Measurements from ENCODE around the gene GAREM1. TPM values are rescaled to one million over a fixed set of nuclear protein-coding genes. Genes with fewer than 3 reads are reported as not detected.

GAREM1 gene
- total RNA-seq, 1 experiment from 2014 or later, result 11.1 TPM

DNA sequence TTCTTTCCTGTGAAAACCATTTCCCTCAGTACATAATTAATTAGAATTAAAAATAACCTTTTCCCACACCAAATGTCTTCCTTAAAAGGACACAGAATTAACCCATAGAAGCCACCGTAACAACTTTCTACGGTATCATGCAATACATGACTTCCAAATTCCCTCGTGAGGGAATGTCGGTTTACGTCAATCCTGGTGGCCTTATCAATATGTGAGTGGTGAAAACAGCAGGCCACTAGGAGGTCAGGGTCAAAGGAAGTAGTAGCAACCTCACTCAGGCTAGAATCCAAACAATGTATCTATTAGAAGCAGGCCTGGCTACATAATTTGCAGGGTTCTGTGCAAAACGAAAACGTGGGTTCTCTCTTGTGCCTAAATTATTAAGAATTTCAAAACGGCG is 112.2 kb downstream of the GAREM1 start:
- Histone ChIP-seq H3K9me2 (ENCODE audit: insufficient read depth) (no peaks in the 10 kb centered on the region), H3K36me3 (ENCODE audit: control insufficient read depth in 1 of 2, insufficient read depth in 2 of 2, low read length in 2 of 2) (no peaks in the 10 kb centered on the region), H4K20me1 (ENCODE audit: insufficient read depth) (no peaks in the 10 kb centered on the region), H3K79me2 (ENCODE audit: insufficient read depth, low read length) (no peaks in the 10 kb centered on the region), H3K9ac (ENCODE audit: low read length) (no peak overlapping the region), H3K27ac (ENCODE audit: low read depth, low read length) (no peak overlapping the region), H3K4me1 (ENCODE audit: control insufficient read depth in 1 of 2, insufficient read depth in 2 of 2, low read length in 2 of 2) (no peaks in the 10 kb centered on the region), H3K4me2 (ENCODE audit: low read length) (no peak overlapping the region), H3K9me3 (ENCODE audit: control insufficient read depth in 1 of 2, insufficient read depth in 1 of 2, low read depth in 1 of 2, low read length in 2 of 2) (no peaks in the 10 kb centered on the region), H2AFZ (ENCODE audit: low read depth, low read length, poor library complexity, severe bottlenecking) (no peak overlapping the region), H3K4me3 (replicated peaks in 1 of 2; ENCODE audit: low read depth in 1 of 2, low read length in 2 of 2) (no peak overlapping the region), H3K27me3 (ENCODE audit: insufficient read depth, low read length) (no peaks in the 10 kb centered on the region)
- intact Hi-C loops (cut with micrococcal nuclease), result no loop called here
- POLR2A ChIA-PET, result no interaction called here
- RAD21 ChIA-PET (ENCODE audit: low non-redundant PET in 1 of 2, low total read pairs in 2 of 2, uncharacterized antibody in 2 of 2, unreplicated experiment in 2 of 2), result no interaction called here
- BruUV-seq (replicated peaks), result no TSS peak
- TF ChIP-seq ZFX (IDR thresholded peaks at IDR 0.05) (no peak), SIN3A (IDR thresholded peaks at IDR 0.05; ENCODE audit: low read depth) (no peak), SRF (IDR thresholded peaks at IDR 0.05; ENCODE audit: low read depth) (no peak), EZH2phosphoT487 (IDR thresholded peaks at IDR 0.05; ENCODE audit: borderline replicate concordance) (no peak), FOSL1 (IDR thresholded peaks at IDR 0.05; ENCODE audit: low read depth) (no peak), EGR1 (IDR thresholded peaks at IDR 0.05; ENCODE audit: low read depth) (no peak), TCF7L2 (IDR thresholded peaks at IDR 0.05; ENCODE audit: borderline replicate concordance, extremely low read depth, insufficient read depth, insufficient read length) (no peak), ZNF274 (IDR thresholded peaks at IDR 0.05; ENCODE audit: low read depth, low read length) (no peak), POLR2A (IDR thresholded peaks at IDR 0.05; ENCODE audit: borderline replicate concordance, extremely low read depth, insufficient read depth, insufficient read length) (no peak), ELF1 (IDR thresholded peaks at IDR 0.05; ENCODE audit: borderline replicate concordance, low read depth) (no peak), CBX3 (IDR thresholded peaks at IDR 0.05; ENCODE audit: low read depth) (no peak), EZH2 (IDR thresholded peaks at IDR 0.05) (no peak), CEBPB (IDR thresholded peaks at IDR 0.05; ENCODE audit: low read depth) (no peak), SP1 (IDR thresholded peaks at IDR 0.05; ENCODE audit: low read depth) (no peak), JUND (IDR thresholded peaks at IDR 0.05) (no peak), YY1 (IDR thresholded peaks at IDR 0.05; ENCODE audit: extremely low read depth, insufficient replicate concordance, low read depth, low read length) (no peak)
- TF ChIP-seq, protein P1, sequence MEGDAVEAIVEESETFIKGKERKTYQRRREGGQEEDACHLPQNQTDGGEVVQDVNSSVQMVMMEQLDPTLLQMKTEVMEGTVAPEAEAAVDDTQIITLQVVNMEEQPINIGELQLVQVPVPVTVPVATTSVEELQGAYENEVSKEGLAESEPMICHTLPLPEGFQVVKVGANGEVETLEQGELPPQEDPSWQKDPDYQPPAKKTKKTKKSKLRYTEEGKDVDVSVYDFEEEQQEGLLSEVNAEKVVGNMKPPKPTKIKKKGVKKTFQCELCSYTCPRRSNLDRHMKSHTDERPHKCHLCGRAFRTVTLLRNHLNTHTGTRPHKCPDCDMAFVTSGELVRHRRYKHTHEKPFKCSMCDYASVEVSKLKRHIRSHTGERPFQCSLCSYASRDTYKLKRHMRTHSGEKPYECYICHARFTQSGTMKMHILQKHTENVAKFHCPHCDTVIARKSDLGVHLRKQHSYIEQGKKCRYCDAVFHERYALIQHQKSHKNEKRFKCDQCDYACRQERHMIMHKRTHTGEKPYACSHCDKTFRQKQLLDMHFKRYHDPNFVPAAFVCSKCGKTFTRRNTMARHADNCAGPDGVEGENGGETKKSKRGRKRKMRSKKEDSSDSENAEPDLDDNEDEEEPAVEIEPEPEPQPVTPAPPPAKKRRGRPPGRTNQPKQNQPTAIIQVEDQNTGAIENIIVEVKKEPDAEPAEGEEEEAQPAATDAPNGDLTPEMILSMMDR (IDR thresholded peaks at IDR 0.05 in 2 of 3, conservative IDR thresholded peaks at IDR 0.05 in 1 of 3; ENCODE audit: borderline replicate concordance in 1 of 3, insufficient read depth in 1 of 3, low read depth in 2 of 3, low read length in 2 of 3), result no peak
- TF ChIP-seq, protein P2, sequence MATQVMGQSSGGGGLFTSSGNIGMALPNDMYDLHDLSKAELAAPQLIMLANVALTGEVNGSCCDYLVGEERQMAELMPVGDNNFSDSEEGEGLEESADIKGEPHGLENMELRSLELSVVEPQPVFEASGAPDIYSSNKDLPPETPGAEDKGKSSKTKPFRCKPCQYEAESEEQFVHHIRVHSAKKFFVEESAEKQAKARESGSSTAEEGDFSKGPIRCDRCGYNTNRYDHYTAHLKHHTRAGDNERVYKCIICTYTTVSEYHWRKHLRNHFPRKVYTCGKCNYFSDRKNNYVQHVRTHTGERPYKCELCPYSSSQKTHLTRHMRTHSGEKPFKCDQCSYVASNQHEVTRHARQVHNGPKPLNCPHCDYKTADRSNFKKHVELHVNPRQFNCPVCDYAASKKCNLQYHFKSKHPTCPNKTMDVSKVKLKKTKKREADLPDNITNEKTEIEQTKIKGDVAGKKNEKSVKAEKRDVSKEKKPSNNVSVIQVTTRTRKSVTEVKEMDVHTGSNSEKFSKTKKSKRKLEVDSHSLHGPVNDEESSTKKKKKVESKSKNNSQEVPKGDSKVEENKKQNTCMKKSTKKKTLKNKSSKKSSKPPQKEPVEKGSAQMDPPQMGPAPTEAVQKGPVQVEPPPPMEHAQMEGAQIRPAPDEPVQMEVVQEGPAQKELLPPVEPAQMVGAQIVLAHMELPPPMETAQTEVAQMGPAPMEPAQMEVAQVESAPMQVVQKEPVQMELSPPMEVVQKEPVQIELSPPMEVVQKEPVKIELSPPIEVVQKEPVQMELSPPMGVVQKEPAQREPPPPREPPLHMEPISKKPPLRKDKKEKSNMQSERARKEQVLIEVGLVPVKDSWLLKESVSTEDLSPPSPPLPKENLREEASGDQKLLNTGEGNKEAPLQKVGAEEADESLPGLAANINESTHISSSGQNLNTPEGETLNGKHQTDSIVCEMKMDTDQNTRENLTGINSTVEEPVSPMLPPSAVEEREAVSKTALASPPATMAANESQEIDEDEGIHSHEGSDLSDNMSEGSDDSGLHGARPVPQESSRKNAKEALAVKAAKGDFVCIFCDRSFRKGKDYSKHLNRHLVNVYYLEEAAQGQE (IDR thresholded peaks at IDR 0.05; ENCODE audit: low read depth), result no peak
- DNase-seq (ENCODE audit: low read depth, low spot score) (no peak), ATAC-seq (no peak)
- CTCF ChIA-PET, result interaction anchor here (1.3 to 1.9 kb wide), 2 partner anchors 14 to 86 kb away, joined by 3 to 7 read pairs; no protein-coding TSS in a partner anchor

Data from HCT116 (cell line).